Posterior vena cava (tissue), 2 donors: ENCODE measurements around the gene KCNV2. TPM values are rescaled to one million over a fixed set of nuclear protein-coding genes. Genes with fewer than 3 reads are reported as not detected.

Source experiments
- DNase-seq: peaks from one replicate; pipeline ENCODE4 v3.0.0-alpha.2; 2020; ENCODE audit warnings: low spot score
- intact Hi-C, 2 donors: fragments of 100-400 bp; cut with DNase I; formaldehyde crosslinking; loops; one replicate each; pipeline versions ENCODE4 v1.14.1 to v1.14.2; 2022 to 2023
- total RNA-seq, 2 donors: library from RNA; stranded (reverse); fragmentation: NEBNext Ultra II Directional; extraction: Animal tissue kit (Norgen Biotek cat#: 25700); gene quantifications; one replicate each; pipeline ENCODE4 v1.2.1, GENCODE V29; 2021
- donor health status: DM: yes; HTN: yes; CAD: no.
- donor health status: DM: yes; HTN: yes; CAD: no.

Gene KCNV2
- total RNA-seq, 2 donors from 2014 or later, result not detected

DNA sequence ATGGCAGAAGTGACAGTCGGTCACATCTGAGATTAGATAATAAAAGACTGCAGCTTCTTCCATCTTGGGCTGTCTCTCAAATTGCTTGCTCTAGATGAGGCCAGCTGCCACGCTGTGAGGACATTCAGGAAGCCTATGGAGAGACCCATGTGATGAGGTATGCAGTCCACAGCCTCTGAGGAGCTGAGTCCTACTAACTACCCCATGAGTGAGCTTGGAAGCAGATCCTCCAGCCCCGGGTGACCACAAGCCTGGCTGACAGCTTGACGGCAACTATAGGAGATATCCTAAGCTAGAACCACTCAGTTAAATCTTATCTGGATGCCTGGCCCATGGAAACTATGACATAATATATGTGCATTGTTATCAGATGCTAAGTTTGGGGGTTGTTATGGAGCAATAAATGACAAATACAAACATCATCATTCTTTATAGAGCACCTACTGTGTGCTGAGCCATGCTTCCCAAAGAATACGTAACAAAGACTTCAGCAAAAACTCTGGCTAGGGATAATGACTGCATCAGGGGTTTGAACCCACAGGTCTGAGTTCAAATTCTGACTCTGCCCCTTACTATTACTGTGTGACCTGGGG lies 26.7 kb downstream of the KCNV2 start:
- no peak for DNase-seq
- intact Hi-C loops, result no loop called here

DNA sequence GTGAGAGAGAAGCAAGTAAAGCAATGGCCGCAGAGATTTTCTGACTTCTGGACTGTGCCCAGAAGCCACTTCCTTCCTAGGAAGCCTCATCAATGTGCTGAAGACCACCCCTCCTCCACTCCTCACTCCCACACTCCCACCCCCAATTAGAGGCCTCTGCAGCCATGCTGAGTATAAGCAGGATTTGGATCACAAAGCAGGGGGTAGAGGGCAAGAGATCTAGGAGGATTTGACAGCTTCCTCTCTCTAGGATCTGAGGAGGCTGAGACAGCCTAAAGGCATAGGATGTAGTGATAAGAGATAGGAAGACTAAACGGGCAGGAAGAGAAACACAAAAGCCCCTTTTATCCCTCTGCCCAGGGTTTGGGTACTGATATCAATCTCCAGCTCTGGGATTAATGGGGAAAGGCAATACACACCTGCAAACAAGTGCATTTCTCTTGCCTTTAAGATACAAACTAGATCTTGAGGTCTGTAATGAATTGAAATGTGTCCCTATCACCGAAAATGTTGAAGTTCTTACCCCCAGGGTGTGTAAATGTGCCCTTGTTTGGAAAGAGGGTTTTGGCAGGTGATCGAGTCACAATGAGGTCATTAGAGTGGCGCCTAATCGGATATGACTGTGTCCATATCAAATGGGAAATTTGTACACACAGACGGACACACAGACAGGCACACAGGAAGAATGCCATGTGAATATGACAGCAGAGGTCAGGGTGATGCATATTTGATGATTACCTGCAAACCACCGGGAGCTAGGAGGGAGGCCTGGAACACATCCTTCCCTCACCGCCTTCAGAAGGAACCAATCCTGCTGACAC lies 28.5 kb downstream of the KCNV2 start:
- DNase-seq, result no peak

DNA sequence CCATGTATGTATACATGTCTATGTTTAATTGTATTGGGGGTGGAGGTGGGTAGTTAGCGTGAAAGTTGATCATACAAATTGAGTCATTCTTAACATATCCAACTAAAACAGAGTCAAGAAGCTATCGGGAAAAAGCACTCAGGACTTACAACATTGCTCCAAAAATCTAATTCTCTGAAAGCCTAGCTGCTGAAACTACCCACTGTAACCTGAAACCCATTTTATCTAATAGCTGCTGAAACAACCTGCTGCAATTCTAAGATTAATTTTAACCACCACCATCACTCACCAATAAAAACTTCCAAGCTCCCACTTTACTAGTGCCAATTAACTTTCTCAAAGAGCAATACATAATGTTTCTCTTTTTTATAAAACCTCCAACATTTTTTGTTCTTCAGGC lies 32.2 kb downstream of the KCNV2 start:
- intact Hi-C loops, result no loop called here
- no peak for DNase-seq

More for the DNA sequence above, 28.5 kb downstream of the KCNV2 start:
- intact Hi-C loops, result no loop called here

DNA sequence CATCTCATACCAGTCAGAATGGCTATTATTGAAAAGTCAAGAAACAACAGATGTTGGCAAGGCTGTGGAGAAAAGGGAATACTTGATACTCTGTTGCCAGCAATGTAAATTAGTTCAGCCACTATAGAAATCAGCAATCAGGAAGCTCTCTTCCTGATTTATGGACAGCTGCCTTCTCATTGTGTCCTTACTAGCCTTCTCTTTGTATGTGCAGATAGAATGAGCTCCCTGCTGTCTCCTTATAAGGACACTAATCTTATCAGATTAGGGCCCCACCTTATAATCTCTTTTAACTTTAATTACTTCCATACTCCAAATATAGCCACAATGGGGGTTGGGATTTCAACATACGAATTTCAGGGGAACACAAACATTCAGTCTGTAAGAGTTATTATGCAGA lies 38.0 kb downstream of the KCNV2 start:
- DNase-seq, result no peak
- intact Hi-C loops, result no loop called here

DNA sequence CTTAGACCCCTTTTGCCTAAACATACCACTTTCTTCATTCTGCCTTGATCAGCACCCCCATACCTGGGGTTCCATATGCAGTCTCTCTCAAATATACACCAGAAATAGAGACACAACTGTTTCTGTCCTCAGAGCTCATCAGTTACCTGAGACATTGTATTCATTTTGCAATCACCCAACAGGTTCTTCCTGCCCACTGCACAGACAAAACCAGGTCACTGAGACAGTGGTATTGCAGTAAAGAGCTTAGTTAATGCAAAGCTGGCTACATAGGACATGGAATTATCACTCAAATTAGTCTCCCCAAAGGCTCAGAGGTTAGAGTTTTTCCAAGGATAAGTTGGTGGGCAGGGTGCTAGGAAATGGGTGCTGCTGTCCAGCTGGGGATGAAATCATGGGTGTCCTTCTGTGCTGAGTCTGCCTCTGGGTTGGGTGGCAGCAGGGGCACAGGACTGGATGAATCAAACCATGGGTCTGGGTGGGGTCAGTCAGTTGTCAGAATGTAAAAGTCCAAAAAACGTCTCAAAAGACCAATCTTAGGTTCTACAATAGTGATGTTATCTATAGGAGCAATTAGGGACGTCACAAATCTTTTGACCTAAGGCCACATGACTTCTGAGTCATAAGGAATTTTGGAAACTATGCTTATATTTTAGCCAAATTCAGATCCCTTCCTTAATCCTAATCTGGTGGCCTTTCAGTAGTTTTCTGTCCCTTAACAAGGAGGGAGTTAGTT lies 41.0 kb downstream of the KCNV2 start:
- intact Hi-C loops, result no loop called here
- DNase-seq, result no peak

DNA sequence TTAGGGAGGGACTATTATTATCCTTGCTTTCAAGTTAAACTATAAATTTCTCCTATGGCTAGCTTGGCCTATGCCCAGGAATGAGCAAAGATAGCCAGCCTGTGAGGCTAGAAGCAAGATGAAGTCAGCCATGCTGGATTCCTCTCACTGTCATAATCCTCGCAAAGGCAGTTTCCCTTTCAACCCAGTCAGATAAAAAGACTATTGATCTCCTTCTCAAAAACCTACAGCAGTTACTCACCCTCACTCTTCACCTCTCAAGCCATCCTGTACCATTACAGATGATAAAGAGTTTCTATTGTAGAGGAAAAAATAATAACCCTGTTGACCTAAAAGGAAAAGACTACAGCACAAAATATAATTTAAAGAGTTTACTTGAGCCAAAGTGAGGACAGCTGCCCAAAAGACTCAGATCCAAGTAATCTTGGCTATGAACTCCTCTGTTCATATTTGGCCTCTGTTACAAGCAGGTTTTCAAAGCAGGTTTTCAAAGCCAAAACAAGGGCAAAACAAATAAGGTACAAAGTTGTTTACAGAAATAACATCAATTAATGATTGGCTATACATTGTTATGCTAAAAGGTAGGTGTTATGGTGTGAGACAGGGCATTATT lies 41.7 kb downstream of the KCNV2 start:
- no peak for DNase-seq
- intact Hi-C loops, result no loop called here

DNA sequence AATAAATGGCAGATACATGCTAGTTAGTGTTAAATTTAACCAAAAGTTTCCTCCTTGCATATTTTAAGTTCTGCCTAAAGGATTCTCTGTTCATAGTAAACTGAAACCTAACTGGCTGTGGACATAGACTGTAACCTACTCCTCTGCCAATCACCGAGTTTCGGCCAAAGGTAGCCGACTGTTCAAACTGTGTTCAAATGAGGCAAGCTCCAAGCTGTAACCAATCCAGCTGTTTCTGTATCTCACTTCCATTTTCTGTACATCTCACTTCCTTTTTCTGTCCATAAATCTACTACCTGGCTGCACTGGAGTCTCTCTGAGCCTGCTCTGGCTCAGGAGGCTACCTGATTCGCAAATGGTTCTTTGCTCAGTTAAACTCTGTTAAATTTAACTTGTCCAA lies 44.1 kb downstream of the KCNV2 start:
- intact Hi-C loops, result no loop called here
- DNase-seq, result no peak

DNA sequence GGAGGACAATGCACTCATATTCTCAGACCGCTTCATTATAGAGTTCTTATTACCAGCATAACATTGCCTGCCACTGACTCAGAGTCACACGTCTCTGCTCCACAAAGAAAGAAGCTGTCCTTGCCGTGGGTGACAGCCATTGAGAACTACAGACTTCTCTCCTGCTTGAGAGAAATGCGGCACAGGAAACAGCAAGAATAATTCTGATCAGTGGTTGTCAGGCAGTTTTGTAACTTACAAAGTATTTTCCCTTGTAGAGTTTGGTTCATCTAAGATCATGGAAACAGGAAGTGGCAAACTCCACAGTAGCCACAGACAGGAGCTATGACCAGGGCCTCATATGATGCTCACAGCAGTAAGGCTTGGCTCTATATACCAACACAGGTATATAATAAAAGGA lies 47.0 kb downstream of the KCNV2 start:
- intact Hi-C loops, result no loop called here
- no peak for DNase-seq

DNA sequence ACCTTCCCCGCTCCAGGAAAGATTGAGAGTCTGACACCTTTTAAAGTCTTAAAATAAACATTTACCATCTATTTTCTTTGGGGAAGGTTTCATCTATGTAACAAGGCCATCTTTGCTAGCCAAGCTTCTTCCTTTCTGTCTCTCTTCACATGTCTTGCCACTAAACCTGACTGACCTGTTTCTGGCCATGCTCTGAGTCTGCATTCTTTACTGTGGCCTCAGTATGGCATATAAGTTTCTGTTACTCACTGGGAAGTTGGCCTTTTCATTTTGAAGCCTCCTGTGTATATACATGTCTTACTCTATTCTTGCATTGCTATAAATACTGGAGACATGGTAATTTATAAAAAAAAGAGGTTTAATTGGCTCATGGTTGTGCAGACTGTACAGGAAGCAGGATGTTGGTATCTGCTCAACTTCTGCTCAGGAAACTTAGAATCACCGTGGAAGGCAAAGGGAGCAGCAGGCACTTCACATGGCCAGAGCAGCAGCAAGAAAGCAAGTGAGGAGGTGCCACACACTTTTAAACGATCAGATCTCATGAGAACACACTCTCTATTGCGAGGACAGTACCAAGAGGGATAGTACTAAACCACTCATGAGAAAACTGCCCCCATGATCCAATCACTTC lies 48.1 kb downstream of the KCNV2 start:
- intact Hi-C loops, result no loop called here
- no peak for DNase-seq

DNA sequence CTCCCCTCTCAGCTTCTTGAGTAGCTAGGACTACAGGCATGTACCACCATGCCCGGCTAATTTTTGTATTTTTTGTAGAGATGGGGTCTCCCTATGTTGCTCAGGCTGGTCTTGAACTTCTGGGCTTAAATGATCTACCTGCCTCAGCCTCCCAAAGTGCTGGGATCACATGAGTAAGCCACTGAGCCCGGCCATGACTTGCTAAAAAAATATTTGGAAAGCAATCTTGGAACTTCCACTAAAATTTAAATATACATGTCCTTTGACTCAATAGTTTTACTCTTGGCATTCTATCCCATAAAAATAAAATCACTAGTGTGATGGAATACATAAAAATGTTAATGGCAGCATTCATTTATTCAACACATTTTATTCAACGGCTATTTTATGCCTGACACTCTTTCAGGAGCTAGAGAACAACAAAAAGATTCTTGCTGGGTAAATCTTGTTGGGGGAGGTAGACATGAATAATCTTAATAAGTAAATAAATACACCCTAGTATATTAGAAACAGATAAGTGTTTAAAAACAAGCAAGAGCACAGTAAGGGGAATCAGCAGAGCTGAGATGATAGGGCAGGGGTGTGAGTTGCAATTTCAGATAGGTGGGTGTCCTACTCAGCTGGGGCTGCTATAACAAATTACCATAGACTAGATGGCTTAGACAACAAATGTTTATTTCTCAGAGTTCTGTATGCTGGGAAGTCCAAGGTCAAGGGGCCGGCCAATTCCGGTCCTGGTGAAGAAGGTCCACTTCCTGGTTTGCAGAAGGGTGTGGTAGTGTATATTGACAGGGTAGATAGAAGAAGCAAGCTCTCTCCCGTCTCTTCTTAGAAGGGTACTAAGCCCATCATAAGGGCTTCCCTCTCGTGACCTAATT lies 50.7 kb downstream of the KCNV2 start:
- no peak for DNase-seq
- intact Hi-C loops, result no loop called here

DNA sequence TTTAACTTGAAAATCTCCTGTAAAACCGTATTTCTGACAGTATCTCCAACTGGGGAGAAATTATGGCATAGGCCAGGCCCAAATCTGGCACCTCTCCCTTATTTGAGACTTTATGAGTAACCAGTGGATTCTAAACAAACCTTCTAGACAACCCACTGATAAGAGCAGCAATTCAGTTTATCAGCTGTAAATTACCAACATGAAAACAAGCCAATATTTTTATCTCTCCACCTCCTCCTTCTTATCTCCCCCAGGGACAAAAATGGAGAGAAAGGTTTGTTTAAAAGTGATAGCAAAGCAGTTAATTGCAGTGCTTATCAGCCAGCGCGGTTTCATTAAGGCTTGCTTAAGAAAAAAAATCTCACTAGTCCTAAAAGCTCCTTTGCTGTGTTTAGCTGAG lies 53.8 kb downstream of the KCNV2 start:
- intact Hi-C loops, result no loop called here

DNA sequence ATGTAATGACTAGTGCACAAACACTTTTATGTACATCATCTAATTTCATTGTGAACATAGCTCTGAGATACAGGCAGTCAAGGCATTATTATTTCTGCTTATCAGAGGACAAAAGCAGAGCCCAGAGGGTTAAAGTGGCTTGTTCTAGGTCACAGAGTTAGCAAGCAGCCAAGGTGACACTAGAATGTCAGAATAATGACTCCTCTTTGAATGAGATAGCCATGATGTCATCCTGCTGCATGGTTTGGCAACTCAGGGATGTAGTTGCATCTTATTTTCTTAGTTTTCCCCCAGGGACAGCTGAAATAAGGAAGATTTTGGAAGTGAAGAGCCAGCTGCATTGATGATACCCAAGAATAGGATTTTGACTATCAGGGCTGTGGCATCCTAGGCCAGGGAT lies 54.4 kb downstream of the KCNV2 start:
- DNase-seq, result no peak
- intact Hi-C loops, result no loop called here

More for the DNA sequence above, 53.8 kb downstream of the KCNV2 start:
- DNase-seq, result no peak

DNA sequence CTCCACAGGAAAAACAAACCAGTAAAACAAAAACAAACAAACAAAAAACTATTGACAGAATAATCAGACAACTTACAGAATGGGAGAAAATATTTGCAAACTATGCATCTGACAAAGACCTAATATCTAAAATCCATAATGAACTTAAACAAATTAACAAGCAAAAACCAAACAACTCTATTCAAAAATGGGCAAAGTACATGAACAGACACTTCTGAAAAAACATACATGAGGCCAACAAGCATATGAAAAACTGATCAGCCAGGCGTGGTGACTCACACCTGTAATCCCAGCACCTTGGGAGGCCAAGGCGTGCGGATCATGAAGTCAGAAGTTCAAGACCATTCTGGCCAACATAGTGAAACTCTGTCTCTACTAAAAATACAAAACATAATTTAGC lies 60.1 kb downstream of the KCNV2 start:
- no peak for DNase-seq
- intact Hi-C loops, result no loop called here

DNA sequence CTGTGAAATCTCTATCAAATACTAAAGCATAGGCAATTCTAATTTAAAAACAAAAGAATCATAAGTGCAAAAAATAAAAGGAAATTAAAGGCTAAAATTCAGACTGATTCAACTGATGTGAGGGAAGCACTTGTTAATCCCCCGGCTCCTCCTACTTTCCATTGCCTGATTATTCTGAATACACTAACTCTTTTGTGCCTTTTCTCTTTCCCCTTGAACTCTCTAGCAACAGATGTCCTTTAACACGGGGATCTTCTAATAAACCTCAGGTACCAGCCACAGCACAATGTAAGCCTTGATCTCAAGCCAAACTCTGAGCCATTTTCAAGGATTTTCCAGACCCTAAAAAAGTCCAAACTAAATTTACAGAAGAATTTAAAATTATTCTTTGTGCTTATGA lies 61.5 kb downstream of the KCNV2 start:
- intact Hi-C loops, result no loop called here
- DNase-seq, result no peak

Other genes starting within 250 kb of the KCNV2 start
- 10 to 100 TPM; 39.5 to 44.4 TPM for gene VLDLR, start 95.7 kb upstream of the KCNV2 start, total RNA-seq
- 10 to 100 TPM; 38.8 to 45.9 TPM for gene PUM3, start 126.6 kb downstream of the KCNV2 start, total RNA-seq